ENCODE data around the gene GRIK4. TPM values are rescaled to one million over a fixed set of nuclear protein-coding genes. Genes with fewer than 3 reads are reported as not detected.
"Not testable (repeated sequence)": the region's sequence is repeated elsewhere in the genome, so short reads cannot be mapped to it uniquely, and the experiment has no call there.

The GRIK4 gene, protein sequence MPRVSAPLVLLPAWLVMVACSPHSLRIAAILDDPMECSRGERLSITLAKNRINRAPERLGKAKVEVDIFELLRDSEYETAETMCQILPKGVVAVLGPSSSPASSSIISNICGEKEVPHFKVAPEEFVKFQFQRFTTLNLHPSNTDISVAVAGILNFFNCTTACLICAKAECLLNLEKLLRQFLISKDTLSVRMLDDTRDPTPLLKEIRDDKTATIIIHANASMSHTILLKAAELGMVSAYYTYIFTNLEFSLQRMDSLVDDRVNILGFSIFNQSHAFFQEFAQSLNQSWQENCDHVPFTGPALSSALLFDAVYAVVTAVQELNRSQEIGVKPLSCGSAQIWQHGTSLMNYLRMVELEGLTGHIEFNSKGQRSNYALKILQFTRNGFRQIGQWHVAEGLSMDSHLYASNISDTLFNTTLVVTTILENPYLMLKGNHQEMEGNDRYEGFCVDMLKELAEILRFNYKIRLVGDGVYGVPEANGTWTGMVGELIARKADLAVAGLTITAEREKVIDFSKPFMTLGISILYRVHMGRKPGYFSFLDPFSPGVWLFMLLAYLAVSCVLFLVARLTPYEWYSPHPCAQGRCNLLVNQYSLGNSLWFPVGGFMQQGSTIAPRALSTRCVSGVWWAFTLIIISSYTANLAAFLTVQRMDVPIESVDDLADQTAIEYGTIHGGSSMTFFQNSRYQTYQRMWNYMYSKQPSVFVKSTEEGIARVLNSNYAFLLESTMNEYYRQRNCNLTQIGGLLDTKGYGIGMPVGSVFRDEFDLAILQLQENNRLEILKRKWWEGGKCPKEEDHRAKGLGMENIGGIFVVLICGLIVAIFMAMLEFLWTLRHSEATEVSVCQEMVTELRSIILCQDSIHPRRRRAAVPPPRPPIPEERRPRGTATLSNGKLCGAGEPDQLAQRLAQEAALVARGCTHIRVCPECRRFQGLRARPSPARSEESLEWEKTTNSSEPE
- total RNA-seq = under 0.01 TPM in 1 of 2 replicates, not detected in the other

DNA sequence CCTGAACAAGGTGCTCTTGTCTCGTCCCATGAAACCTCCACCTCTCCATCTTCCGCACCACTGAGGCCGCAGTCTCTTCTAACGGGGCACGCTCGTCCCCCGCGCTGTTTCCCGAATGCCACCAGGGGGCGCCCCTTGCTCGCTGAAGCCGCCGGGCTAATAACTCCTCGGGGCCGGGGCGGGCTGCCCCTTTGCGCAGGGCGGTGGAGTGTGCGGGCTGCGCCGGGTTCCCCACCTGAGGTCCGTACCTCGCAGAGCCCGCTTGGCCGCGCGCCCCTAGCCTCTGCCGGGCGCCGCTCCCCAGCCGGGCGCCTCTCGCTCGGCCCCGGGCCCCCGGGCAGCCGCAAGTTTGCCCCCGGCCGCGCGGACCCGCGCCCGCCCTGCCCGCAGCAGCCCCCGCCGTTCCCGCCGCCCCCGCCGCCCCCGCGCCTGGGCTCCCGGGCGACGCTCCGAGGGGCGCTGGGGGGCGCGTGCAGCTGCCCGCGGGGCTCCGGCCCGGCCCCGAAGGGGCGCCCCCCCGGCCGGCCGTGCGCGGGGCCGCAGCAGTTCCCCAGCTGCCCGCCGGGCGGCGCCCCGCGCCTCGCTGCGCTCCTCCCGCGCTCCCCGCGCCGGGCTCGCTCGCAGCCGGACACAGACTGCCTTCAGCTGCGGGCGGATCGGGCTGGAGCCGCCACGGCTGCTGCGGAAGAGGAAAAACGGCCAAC, at the start of gene GRIK4:
TSS of gene GRIK4 (plus strand) at position 633 of the 704 bp plus-strand sequence. CDS start 148,571 bp downstream, outside the sequence.
- DNase-seq = peak; percentile 87

DNA sequence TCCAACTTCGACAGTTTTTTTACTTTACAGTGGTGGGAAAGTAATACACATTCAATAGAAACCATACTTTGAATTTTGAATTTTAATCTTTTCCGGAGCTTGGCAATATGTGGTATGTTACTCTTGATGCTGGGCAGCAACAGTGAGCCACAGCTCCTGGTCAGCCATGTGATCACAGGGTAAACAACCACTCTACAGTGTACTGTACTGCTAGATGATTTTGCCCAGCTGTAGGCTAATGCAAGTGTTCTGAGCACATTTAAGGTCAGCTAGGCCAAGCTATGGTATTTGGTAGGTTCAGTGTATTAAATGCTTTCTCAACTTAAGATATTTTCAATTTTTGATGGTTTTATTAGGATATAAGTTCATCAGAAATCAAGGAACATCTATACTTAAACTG, 48.7 kb upstream of the GRIK4 start:
- no peak for DNase-seq

DNA sequence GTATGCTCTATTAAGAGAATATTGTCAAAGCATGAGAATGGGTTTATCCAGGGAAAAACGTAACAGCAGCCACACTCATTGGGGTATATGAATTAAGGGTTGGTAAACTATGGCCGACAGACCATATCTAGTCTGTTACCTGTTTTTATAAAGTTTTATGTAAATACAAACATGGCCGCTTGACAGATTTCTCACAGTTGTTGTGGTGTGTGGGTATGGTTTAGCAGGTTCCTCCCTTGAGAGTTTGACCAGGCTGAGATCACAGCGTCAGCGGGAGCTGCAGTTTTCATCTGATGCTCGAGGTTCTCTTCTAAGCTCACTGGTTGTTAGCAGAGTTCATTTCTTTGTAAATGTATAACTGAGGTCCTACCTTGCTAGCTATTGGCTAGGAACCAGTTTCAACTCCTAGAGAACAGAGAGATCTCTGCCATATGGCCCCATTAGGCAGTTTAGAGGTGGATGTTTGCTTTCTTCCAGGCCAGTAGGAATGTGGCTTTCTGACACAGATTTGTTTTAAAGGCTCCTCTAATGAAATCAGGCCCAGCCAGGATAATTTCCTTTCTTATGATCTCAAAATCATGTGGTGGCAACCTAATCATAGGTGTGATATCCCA, 45.5 kb upstream of the GRIK4 start:
- DNase-seq = no peak

DNA sequence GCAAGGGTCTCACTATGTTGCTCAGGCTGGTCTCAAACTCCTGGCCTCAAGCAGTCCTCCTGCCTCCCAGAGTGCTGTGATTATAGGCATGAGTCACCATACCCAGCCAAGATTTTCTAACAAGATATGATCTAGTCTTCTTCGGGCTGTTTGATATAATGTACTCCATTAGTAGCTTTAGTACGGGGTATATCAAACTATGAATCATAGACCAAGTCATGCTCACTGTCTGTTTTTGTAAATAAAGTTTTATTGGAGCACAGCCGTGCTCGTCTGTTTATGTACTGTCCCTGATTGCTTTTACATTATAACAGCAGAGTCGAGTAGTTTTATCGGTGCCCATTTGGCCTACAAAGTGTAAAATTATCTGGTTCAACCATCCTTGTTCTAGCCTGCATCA, 43.9 kb upstream of the GRIK4 start:
- DNase-seq = no peak

DNA sequence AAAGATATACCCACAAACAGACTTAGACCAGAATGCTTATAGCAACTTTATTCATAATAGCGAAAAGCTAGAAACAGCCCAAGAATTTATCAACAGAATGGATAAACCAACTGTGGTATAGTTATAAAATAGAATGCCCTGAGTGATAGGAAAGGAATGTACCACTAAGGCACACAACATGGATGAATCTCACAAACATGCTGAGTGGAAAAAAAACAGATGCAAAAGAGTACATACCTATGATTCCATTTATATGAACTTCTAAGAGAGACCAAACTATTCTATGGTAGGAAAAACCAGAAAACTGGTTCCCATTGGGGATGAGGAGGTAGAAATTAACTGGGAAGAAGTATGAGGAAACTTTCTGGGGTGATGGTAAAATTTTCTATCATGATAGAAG, 40.4 kb upstream of the GRIK4 start:
- DNase-seq = no peak

DNA sequence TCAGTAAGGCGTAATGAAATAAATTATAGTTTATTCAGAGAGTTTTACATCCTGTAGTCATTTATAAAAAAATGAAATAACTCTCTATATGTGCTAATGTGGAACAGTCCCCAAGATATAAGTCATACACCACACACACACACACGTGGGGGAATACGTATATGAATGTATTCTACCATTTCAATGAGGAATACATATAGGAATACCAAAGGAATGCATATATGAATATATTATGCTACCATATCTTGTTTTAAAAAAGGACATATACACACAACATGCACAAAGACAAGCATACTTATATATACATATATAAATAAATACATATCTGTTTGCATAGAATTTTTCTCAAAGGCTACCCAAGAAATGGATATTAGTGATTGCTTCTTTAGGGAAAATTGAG, 39.6 kb upstream of the GRIK4 start:
- DNase-seq = no peak

DNA sequence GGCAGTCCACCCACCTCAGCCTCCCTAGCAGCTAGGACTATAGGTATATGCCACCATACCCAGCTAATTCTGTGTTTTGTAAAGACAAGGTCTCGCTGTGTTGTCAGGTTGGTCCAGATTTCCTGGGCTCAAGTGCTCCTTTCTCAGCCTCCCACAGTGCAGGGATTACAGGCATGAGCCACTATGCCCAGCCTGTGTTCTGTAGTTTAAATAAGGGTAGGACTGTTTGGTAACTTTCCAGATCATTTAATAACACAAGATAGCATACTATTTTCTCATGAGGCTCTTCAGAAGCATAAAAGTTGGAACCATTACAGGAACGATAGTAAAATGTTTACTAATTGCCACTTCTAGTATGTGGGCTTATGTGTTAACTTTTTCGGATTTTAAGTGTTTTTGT, 38.0 kb upstream of the GRIK4 start:
- DNase-seq = no peak

DNA sequence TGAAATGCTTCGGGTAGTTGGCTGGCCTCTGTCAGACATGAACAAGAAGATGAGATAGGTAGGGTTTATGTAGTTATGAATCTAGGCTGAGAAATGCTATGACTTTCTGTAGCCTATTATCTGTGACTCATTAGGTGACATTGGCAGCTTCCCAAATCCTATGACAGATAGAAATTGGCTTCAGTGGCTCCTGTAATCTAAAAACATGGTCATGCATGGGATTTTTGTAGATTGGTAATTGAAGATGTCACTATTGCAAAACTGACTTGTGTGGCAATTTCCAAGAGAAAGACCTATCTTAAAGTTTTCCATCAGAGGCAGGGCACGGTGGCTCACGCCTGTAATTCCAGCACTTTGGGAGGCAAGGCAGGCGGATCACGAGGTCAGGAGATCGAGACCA, 29.4 kb upstream of the GRIK4 start:
- peak; percentile 13 for DNase-seq

DNA sequence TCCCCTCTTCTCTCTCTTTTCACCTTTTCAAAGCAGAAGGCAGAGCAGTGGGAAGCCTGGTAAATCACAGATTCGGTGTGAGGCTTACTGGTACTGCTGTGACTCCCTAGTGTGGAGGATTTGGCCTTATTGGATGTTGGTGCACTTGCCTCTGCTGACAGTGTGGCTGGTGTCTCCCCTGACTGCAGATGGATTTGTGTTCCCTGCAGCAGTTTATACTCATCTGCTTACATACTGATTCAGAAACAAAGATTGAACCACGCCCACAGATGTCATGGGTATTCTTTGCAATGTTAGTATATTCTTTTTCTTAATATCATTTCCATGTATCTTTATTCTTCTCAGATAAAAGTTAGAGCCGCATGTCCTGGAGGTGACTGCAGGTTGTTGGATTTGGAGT, 26.8 kb upstream of the GRIK4 start:
- no peak for DNase-seq

DNA sequence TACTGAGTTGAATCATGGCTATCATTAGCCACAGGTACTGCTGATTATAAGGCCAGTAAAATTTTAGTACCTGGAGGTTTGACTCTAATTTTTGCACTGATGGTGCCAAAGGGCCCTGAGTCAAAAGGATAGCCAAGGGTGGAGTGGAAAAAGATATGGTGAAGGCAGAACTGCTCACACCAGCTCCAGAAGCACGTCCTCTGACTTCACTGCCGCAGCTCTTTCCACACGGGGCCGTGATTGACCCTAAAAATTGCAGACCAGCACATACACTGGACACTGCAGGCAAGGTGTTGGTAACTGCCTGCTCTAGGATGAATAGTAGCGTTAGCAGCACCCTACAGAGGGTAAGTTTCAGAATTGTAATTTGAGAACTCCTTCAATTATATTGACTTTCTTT, 25.4 kb upstream of the GRIK4 start:
- DNase-seq = no peak

DNA sequence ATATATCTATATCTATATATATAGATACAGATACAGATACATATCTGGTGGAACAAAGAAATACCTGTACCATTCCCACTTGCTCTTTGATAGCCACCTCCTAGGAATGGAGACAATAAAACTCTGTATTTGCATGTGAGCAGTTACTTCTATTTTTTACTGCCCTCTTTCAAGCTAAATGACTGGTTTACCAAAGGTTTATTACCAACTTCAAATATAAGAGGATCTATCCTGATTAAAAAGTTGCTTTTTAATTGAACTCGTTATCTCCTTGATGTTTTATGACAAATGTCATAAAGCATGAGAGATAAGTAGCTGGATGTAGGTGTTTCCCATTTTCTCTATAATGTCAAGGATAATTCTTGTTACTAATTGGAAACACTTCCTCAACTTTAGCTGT, 21.7 kb upstream of the GRIK4 start:
- DNase-seq = no peak

DNA sequence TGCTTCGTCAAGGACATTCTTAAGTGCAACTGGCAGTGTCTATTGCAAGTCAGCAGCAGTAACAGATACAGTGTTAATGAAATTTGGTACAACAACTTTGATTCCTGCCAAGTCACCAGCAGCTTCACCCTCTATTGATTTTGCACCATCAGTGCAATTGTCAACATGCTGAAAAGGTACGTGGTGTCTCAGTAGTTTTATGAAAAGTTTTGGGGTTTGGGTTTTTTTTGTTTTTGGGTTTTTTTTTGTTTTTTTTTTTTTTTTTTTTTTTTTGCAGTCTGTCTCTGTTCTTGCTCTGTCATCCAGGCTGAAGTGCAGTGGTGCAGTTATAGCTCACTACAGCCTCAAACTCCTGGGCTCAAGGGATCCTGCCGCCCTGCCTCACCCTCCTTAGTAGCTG, 19.1 kb upstream of the GRIK4 start:
- no peak for DNase-seq

DNA sequence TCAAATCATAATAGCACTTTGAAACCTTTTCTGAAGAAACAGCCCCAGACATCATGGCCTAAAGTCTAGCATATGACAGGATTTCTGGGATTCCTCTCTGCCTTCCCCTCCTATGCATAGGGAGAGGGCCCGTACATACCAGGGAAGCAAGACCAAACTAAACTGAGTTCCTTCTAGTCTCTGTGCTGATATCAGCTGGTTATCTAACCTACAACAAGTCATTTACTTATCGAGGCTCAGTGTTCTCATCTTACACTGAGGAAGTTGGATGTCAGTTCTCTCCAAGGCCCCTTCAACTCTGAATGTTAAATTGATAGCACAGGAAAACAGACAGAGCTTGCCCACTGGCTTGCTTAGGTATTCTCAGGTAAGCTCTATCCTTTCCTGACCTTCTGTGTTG, 17.0 kb upstream of the GRIK4 start:
- DNase-seq = no peak

DNA sequence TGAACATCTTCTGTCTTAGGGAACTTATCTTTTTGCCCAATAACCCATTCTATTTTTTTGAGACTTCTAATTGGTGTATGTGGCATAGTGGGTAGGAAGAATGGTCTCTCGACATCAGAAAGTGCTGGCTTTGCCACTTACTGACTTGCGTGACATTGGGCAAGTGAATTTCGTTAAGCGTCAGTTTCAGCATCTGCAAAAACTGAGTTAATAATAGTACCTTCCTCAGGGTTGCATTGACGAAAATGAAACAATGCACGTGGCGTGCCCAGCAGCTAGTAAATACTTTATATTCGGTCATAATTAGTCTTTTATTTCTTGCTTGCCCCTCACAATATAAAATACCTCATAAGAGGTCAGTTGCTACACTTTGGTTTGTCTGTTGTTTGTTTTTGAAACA, 12.5 kb upstream of the GRIK4 start:
- DNase-seq = no peak

DNA sequence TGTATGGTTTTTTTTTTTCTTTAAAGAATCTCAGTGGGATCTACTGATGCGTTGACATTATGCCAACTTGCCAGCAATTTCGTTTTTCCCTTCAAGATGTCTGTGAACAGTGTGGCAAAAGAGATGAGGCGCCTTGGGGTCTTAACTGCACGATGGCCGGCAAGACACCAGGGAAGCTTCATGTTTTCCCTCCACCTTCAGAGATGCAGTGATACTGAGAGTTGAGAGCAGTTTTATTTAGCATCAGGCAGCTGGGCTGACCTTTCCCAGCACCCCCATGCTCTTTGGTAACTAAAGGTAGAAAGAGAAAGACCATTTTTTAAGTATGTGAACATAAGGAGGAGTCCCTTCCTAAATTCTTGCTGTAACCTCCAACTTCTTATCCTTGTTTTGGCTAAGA, 11.7 kb upstream of the GRIK4 start:
- DNase-seq = no peak

DNA sequence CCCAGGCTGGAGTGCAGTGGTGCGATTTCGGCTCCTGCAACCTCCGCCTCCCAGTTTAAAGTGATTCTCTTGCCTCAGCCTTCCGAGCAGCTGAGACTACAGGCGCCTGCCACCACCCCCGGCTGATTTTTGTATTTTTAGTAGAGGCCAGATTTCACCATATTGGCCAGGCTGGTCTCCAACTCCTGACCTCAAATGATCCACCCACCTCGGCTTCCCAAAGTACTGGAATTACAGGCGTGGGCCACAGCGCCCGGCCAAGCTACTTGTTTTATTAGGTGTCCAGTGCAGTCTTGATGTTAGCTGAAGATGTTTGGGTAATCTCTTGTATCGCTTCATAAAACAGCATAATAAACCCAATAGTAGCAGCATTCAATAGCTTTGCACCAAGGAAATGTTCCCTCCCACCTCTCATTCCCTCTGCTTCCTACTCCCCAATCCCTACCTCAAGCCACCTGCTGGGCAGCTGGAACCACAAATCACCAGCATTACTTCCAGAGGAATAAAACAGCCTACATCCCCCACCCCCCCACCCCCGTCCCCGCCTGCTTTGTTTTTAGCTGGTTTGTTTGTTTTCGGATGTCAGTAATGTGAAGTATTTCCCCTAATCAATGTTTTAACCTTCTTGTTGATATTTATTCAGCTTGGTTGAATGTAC, 11.0 kb upstream of the GRIK4 start:
- DNase-seq = peak; percentile 16

DNA sequence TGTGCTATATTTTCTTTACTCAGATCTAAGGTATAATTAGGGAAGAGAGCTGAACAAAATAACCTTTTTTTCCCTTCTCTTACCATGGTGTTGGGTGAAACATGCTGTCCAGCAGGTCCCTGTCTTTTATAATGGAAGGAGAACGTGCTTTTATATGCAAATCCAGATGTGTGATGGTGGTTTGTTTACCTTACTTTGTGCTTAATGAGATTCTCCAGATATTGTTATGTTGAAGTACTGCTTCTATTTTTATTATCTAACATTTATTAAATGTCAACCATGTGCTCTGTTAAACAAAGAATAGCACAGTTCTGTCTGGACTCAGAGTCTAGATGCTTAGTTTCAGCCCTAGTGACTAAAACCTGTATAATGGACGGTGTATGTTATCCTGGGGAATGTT, 10.1 kb upstream of the GRIK4 start:
- DNase-seq = no peak

DNA sequence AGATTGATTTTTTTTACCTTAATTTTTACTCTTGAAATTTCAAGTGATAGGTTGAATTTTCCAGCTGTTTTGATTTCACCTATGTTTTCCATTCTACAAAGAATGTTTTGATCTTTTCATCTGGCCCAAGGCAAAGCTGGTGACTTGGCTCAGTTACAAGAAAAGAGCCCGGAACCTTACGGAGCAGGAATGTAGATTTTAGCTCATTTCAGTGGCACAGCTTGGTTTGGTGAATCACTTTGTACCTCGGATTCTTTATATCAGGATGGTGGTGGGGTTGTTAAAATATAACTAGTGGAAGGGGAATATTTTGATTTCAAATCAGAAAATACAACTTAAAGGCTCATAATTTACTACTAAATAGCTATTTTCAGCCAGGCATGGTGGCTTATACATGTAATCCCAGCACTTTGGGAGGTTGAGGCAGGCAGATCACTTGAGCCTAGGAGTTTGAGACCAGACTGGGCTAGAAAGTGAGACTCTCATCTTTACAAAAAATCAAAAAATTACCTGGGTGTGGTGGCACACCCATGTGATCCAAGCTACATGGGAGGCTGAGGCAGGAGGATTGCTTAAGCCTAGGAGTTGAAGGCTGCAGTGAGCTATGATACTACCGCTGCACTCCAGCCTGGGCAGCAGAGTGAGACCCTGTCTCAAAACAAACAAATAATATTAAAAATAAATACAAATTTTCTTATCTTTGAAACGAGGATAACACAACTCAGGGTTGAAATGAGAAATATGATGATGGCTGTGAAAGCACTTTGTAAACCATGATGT, 9.4 kb upstream of the GRIK4 start:
- DNase-seq = no peak

DNA sequence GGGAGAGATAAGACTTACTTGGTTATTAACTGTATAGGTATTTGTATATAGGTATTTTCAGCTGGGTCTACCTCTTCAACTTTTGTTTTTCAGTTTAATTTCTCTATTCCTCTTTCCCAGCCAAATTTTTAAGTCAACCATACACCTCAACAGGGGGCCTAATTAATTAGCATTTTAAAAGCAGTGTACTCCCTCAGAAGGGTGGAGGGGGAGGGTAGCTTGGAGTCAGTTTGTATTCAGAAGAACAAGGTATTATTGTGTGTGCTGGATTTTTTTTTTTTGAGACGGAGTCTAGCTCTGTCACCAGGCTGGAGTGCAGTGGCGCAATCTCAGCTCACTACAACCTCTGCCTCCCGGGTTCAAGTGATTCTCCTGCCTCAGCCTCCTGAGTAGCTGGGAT, 8.0 kb upstream of the GRIK4 start:
- DNase-seq = not testable (repeated sequence)

DNA sequence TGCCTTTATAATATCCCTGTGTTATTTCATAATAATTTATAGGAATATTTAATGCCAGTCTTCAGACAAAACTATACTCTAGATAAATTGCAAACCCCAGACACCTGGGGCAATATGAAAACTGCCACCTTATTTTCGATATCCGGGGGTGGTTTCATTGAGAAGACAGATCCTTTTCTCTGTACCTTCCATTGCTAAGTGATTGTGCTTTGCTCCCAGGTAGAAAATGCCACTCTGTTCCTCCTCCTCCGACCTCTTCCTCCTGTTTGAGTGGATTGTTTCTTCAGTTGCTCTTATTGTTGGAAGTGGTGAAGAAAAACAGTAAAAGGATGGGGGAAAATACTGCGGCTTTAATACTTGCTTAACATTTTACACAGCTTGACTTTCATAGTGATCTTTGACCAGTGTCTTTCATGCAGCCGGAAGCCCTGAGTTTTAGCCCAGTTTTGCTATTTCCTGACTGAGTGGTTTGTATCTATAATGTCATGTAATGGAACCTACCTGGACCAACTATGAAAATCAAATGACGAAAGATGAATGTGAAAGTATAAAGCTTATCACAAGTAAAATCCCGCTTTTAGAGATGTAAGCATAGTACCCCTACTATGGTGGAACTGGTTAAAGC, 5.6 kb upstream of the GRIK4 start:
- no peak for DNase-seq
